SKM-1 (cell line): ENCODE results near the gene FBXO28.
"Not testable (repeated sequence)": the region's sequence is repeated elsewhere in the genome, so short reads cannot be mapped to it uniquely, and the experiment has no call there.

Experiments used
- DNase-seq: peaks from one replicate; lab custom pipeline; 2025; ENCODE audit not compliant: unreplicated experiment; lab: John Stamatoyannopoulos, UW

Gene FBXO28, protein sequence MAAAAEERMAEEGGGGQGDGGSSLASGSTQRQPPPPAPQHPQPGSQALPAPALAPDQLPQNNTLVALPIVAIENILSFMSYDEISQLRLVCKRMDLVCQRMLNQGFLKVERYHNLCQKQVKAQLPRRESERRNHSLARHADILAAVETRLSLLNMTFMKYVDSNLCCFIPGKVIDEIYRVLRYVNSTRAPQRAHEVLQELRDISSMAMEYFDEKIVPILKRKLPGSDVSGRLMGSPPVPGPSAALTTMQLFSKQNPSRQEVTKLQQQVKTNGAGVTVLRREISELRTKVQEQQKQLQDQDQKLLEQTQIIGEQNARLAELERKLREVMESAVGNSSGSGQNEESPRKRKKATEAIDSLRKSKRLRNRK

DNA sequence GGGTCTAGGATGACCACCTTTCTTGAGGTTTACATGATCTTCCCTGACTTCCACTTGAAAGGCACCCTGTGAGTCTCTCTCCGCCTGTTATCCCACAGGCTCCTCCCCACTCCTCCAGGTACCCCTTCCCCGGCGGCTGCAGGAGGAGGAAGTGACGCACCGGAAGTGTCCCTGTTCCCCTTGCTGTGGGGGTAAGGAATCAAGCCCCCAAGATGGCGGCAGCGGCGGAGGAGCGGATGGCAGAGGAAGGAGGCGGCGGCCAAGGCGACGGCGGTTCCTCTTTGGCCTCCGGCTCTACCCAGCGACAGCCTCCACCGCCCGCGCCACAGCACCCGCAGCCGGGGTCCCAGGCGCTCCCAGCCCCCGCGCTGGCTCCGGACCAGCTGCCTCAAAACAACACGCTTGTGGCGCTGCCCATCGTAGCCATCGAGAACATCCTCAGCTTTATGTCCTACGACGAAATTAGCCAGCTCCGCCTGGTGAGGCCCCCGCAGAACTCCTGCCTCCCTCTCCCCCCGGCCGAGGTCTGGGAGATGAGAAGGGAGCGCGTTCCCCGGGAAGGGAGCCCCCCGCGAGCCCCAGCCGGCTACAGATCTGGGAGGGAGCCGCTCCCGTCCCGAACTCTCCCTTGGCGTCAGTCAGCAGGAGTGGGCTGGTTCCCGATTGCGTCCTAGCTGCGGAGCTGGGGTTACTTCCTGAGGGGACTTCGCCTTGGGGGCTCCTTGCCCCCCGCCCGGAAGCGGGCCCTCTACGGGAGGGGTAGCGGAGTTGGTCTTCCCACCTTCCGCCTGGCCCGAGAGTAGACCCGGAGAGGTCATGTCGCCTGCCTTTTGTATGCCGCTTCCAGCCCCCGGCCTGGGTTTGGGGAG is at the start of gene FBXO28:
FBXO28 (plus strand) TSS at position 194 of the 869 bp plus-strand sequence; CDS start at position 213, 19 bp downstream.
- peak; percentile 95 for DNase-seq

DNA sequence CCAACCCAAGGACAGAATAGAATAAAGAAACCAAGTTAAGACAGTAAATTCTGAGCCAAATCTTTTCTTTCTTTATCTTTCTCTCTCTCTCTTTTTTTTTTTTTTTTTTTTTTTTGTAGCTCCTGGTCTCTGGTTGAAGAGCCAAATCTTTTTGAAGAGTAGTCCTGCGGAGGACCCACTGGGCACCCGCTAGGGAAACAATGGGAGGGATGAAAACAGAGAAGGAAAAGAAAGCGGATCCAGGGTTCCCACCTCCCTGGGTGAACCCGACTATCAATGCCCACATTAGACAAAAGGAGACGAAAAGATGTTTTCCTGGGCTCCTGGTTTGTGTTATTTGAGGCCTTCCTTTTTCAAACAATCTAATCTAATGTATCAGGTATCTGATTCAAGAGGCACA is 49.8 kb upstream of the FBXO28 start:
- DNase-seq, result no peak

DNA sequence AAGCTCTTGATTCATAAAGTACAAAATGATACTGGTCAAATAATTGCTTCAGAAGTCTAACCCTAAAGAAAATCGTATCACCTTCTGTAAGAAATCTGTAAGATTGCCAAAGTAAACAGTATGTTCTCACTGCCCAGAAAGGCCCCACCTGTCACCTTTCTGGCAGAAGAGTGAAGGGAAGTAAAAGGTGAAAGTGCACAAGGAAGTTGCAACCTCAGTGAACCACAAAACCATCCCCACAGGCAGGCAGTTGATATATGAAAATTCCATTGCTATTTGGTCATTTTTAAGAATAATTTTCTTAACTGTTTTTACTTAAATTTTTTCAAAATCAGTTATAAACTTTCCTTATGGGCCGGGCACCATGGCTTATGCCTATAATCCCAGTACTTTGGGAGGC is 48.5 kb upstream of the FBXO28 start:
- DNase-seq, result no peak

DNA sequence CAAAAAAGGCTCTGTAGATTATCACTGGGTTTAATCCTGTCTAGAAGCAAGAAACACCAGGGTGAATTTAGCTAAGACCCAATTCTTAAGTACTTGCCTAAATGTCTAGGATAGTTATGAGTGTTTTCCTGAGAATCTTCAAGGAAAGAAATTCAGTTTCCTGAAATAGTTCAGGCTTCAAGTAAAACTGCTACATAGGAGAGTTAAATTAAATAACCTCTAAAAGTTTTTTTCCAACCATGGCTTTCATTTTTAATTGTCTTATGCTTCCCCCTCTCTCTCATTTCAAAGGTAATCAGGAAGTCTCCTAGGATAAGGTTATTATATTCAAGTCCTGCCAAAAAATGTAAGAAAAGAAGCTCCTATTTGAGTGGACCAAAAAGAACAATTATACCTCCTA is 46.7 kb upstream of the FBXO28 start:
- no peak for DNase-seq

DNA sequence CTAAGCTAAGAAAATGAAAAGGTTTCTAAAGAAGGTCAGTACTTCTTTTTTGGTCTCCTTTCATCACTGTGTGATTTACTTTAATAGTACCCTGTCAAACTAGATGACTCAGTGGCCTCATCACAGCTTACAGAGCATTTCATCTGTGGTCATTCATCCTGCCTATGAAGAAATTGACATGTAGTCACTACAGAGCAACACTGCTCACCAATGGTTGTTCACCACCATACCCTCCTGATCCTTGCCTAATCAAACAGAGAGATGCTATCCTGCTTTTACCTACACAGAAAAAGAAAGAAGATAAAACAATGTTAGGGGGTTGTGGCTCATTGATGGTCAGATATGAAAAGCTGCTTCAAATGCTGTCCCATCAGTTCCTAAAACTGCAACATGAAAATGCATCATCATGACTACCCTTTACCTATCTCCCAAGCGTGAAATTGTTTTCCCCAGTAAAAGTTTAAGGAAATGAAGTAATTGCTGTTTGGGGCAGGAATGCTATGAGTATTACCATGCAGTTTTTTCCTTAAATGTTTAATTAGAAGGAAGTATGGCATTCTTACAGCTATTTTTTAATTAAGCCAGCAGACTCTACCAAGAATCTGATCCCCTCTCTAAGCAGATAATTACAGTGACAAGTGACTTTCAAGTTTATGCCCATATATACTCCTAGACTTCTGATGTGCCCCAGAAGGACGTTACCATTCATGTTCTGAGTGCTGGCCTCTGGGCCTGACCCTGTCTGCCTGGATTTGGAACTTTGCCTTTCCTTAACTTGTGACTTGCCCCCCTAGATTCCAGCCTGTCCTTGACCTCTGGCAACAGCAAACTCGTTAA is 46.1 kb upstream of the FBXO28 start:
- no peak for DNase-seq

DNA sequence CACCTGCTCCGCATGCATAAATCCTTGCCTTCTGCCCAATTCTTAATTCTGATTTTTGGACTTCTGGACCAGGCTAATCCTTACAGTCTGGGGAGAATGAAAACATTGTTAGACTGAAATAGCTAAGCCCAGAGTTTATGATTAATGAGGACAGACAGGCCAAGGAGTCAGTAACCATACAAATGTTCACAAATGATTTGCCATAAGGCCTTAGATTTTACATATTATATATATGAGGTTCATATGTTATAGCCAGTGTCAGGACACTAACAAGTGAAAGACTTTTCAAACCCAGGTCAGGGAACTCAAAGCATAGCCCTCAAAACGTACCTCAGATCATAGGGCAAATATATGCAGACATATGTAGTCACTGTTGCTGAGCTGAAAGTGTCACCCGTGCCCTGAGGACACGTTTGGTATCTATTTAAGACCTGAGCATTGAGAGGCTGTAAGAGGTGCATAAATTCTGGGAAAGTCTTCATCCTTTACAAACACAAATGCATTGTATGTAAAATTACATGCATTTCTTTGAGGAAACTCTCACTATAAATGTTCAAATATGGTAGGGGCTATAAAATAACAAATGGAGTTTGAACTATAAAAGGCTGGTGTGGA is 45.3 kb upstream of the FBXO28 start:
- no peak for DNase-seq

DNA sequence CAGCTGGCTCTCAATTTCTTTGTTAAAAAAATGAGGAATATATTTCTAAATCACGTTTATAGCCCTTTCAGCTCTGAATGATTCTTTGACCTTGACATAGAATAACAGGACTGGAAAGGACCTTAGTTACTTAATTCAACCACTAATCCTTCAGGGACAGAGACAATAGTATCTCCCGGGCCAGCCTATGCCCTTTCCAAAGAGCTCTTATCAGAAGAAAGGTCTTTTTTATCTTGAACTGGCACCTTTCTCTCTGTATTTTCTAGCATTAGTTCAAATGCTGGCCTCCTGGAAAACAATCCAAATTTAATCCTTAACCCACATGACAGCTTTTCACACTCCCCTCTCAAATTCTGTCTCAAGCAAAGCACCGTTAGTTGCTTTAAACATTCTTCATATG is 44.8 kb upstream of the FBXO28 start:
- DNase-seq, result no peak

DNA sequence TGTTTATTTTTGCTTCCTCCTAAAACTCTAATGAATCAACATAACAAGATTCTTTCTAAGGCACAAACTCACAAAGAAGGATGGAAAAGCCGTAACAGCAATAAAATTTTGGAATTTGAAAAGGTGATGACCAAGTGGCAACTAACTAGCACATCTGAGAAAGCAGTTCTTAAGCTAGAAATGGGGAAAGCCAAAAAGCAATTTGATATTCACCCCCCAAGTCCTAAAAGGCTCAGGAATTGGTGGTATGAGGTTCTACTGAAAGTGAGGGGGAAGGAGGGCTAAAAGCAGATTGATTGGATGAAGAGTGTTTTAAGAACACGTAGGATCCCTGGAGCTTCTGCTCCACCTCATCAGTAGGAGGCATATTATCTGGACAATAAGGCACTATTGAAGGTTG is 43.4 kb upstream of the FBXO28 start:
- no peak for DNase-seq

DNA sequence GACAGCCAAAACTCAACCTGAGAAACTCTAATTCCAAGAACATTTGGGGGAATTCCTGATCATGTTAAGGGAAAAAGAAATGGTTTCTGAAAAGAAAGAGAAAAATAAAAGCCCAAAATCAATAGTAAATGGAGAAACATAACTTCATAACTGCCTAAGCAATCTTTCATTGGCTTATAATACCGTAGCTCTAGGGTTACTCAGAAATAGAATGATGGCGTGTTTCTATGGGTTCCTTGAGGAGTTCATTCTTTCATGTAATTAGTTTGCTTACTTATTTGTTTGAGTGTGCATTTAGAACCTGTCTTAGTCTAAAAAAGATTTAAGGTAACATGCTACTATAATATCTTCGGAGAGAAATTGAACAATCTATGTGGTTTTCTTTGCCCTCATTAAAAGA is 37.5 kb upstream of the FBXO28 start:
- no peak for DNase-seq

DNA sequence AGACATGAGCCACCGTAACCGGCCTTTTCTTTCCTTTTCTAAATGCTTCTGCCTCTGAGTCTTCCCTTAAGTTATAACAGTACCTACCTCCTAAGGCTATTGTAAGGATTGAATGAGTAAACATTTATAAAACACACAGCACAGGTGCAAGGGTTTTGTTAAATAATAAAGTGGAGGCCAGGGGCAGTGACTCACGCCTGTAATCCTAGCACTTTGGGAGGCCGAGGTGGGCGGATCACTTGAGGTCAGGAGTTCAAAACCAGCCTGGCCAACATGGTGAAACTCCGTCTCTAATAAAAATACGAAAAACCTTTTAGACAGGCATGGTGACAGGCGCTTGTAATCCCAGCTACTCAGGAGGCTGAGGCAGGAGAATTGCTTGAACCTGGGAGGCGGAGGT is 34.3 kb upstream of the FBXO28 start:
- not testable (repeated sequence) for DNase-seq

DNA sequence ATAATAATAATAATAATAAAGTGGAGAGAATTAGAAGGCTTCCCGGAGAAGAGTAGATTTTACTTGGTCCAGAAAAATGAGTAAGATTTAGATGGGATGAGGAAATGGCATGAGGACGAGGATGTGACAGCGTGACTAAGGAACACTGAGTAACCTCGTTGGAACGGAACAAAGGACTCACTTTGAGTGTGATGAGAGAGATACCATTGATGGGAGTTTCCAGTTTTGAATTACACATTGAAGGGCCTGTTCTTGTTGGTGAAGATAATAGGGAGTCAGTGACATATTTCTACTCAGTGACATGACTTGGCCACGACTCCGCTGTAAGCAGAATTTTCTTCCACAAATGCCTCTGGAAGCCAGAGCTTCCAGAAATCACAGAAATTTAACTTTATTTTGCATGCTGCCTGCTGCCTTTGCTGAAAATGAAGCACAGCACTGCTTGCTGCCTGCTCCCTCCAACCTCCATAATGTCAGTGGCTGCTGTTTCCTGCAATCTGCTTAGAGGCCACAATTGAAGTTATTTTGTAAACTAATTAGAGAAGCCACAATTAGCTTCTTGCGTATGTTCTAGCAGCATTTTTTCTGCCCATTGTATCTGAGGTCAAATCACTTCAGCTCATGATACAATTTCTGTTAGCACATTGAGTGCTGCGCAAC is 33.7 kb upstream of the FBXO28 start:
- DNase-seq, result no peak

DNA sequence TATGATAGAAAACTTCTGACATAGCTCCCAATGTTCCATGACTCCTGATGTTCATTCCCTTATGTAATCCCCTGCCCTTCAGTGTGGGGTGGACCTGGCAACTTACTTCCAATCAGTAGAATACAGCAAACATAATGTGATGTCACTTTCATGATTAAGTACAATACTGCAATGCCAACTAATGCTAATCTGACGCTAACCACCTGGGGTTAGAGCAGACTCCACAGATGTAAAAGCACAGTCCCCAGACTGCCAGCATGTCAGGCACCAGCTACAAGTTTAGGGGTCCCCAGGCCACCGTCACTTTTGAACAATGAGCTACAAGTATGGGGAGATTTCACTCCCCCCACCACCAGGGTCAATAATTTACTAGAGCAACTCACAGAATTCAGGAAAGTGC is 32.3 kb upstream of the FBXO28 start:
- DNase-seq, result no peak

DNA sequence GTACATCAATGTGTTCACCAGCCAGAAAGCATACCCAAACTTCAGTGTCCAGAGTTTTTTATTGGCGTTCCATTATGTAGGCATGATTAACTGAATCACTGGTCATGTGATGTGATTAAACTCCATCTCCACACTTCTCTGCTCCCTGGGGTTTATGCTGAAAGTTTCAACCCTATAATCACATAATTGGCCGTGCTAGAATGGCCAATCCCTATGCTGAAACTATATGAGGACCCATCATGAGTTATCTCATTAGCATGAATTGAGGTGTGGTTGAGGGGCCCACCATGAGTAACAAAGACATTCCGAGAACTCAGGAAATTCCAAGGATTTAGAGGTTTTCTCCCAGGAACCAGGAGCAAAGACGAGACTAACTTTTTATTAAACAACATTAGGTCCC is 31.8 kb upstream of the FBXO28 start:
- DNase-seq, result no peak

DNA sequence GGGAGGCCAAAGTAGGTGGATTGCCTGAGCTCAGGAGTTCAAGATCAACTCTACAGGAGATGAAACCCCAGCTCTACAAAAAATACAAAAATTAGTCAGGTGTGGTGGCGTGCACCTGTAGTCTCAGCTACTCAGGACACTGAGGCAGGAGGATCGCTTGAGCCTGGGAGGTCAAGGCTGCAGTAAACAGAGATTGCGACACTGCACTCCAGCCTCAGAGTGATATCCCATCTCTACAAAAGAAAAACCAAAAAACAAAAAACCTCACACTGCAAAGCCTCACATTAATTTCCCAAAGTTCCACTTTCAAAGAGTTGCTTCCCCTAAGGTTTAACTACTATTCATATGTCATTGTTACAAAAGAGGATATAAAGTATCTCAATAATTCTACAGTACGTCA is 29.0 kb upstream of the FBXO28 start:
- DNase-seq, result no peak

DNA sequence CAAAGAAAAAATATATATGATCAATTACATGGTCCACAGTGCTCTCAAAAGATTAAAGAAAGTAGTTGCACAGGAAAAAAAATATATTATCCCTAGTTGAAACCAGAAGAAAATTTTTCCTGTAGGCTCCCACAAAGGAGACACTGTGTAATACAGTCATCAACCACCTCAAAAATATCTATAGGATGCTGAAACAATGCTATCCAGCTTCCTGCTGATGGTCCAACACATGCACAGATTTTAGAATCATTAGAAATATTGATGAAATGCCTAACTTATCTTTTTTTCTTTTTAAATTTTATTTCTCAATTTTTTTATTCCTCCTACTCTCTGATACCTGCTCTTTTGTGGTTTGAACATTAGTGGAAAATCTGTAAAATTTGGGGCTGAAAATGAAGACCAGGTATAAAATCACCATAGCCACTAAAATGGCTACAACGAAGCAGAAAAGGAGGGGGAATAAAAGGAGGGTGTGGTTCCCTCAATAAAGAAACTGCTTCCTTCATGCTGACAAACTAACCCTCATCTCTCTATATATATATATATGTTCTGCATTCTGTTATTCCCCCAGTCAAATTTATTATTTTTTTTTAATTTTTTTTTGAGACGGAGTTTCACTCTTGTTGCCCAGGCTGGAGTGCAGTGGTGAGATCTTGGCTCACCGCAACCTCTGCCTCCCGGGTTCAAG is 28.3 kb upstream of the FBXO28 start:
- no peak for DNase-seq

DNA sequence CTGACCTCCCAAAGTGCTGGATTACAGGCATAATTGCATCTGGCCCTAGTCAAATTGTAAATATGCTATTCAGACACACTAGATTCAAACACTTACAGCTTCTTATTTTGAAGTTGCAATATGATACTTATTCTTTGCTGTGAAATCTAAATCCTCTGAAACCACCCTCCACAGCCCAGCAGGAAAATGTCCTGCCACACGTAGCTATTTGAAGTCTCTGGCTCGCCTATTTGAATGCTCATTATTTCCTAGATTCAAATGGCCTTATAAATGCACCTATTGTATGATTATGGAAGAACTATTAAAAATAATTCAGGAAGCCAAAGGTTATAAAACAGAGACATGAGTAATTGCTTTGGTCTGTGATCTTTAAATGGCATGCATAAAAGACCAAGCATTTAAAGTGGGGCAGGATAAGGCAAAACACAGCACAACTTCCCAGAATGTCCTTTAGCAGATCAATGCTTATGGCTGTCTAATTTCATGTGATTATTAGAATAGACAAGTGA is 26.6 kb upstream of the FBXO28 start:
- DNase-seq, result no peak

DNA sequence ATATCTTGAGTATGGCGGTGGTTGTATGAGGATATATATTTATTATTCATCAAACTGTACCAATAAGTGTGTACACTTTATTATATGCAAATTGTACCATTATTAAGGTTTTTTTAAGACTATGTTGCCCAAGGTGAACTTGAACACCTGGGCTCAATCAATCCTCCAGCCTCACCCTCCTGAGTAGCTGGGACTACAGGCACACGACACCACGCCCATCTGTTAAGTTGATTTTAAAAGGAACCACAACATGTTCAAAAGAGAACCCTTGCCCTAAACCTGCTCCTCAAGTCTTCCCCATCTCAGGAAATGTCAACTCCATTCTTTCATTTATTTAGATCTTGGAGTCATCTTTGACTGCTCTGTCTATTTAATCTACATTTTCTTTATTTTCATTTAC is 24.3 kb upstream of the FBXO28 start:
- DNase-seq, result no peak

DNA sequence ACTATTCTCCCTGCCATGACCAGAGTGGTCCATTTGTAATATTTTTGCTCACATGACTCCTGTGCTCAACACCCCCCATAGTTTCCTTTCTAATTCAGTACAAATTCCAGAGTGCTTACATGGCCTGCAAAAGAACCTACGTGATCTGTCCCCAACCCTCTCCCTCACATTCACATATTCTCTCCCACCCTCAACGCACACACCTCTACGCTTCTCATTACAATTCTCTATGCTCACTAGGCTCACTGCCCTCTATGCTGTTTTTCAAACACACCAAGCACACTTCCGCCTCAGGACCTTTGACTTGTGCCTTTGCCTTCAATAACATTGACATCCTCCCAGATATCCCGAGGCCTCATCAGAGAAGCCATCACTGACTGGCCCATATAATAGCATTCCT is 23.8 kb upstream of the FBXO28 start:
- DNase-seq, result no peak

DNA sequence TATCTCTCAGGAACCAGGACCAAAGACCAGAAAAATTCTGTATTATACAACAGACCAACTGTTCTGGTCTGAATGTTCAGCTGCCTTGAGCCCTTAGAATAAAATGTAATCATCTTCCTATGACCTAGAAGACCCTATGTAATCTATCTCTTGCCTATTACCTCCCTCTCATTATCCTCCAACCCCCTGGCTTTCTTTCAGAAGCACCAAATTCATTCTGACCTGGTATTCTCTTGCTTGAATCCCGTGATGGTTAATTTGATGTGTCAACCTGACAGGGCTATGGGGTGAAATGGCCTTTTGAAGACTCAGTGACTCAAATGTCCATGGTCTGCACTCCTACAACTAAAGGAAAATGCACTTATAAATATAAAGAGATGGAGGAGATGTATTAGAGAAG is 21.8 kb upstream of the FBXO28 start:
- no peak for DNase-seq

DNA sequence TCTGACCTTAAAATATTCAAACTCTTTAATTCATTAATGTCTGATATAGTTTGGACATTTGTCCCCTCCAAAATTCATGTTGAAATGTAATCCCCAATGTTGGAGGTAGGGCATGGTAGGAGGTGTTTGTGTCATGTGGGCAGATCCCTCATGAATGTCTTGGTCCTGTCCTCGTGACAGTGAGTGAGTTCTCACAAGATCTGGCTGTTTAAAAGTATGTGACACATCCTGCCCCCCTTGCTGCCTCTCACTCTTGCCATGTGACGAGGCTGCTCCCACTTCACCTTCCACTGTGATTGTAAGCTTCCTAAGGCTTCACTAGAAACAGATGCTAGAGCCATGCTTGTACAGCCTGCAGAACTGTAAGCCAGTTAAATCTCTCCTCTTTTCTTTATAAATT is 21.3 kb upstream of the FBXO28 start:
- no peak for DNase-seq
